GM18526 (cell line): ENCODE measurements around the gene ZNF597.

Experiments
- POLR2A ChIP-seq: IDR thresholded peaks from 3 replicates; pipeline ENCODE4 v1.6.1; 2011; ENCODE audit not compliant: insufficient read length; ENCODE audit errors: extremely low read depth

The ZNF597 gene

DNA sequence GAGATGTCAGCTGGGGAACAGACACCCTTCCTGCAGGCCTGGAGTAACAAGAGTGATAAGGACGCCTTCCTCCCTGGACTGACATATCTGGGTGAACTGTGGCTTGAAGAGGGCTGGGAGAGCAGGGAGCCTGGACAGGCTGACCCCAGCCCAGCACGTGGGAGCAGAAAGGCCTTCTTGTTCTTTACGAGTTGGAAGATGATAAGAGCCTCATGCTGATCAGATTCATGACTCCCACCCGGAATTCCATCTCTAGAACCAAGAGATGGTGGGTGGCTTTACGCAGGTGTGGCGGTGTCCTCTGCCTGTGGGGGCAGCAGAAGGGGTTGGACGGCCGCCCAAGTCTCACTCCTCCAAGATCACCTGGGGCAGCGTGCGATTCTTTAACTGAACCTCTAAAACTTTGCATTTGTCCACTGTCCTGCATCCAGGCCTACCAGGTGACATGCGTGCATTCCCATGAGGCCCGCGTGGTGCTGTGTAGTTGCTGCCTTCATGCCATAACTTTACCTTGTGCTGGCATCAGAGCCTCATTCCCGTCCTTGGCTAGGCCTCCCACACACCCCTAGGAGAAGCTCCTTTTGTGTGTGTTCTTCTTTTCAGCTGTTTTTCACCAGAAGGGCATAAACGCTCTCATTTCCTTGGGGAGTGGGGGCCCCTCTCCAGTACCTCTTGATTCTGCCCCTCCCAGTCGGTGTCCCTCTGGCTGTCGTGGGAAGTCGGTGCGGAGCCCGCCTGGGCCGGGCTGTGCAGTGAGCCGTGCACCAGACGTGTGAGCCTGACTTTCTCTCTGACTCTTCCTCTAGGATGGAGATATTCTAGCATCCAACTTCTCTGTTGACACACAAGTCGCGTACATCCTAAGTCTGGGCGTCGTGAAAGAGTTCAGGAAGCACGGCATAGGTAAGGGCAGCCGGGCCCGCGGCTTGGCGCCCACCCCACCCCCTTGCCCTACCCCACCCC, 38.7 kb upstream of the ZNF597 start:
- no peak for TF ChIP-seq POLR2A

DNA sequence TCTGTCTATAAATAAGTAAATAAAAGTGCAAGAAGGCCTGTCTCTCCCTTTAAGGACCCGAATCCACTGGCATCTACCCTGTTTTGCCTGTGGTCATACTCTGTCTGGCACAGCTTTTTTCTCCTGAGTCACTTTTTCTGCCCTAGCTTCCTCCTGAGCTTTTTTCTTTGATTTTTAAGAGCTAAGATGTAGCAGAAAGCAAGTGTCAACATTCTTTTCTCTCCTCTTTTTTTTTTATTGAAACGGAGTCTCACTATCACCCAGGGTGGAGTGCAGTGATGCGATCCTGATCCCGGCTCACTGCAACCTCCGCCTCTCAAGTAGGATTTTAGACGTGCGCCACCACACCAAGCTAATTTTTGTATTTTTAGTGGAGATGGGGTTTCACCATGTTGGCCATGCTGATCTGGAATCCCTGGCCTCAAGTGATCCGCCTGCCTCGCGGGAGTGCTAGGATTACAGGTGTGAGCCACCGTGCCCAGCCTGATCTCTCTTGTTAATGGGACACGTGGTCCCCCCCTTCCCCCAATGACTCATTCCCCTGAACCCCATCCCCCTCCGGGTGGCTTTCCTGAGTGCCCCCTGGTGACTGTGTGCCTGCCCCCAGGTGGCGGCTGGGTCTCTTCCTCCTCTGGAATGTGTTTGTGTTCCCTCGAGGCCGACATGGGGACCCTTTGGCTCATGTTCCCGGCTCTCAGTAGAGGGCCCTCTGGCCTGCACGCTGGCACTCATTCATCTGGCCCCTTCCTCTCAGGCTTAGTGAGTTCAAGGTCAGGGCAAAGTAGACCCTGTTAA, 37.8 kb upstream of the ZNF597 start:
- no peak for TF ChIP-seq POLR2A

DNA sequence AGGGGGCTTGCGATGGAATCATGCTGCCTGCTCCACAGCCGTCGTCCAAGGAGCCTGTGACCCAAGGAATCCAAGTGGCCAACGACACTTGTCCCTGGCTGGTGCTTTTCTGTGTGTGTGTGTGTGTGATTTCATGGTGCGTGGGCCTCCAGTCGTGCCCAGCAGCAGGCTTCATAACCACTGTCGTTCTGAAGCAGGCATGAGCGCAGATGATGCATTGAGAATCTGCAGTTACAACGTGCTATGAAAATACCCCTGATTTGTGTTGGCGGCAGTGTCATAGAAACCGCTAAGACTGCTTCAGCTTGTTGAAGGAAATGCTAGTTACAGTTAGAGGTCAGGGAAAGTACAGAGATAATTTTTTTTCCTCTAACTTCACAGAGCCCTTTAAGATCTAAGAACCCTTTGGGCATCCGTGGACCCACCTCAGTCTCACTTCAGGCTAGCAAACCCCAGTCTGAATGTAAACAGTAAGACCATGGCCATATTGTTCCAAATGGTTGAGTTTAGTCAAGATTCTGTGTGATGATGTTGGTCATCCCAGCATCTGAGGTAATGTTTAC, 36.4 kb upstream of the ZNF597 start:
- TF ChIP-seq POLR2A: no peak

DNA sequence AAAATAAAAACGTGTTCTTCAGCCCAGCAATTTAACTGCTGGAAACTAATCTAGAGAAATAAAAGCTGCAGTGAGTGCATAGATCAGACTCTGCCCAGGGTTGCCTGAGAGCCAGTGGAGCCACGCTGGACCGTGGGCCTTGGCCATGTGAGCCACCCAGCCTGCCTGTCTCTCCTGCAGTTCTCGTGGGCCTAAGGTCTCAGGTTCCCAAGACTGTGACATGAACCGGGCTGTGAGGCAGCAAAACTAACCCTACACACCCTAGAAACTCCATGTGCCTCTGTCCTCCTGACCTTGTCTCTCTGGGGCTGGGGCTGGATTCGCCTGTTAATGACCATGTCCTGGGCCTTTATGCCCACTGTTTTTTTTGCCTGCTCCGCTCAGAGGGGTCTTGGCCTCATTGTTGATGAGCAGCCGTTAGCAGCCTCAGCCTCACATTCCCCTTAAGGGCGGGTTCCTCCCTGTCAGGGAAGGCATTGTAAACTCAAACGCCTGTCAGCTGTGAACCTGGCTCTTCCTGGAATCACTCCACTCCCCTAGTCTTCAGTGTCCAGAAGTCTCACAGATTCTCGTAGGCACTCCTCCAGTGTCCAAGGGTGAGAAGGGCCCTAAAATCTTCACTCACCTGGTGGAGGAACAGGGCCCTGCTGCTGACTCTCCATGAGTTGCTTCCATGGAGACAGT, 35.1 kb upstream of the ZNF597 start:
- TF ChIP-seq POLR2A: no peak

DNA sequence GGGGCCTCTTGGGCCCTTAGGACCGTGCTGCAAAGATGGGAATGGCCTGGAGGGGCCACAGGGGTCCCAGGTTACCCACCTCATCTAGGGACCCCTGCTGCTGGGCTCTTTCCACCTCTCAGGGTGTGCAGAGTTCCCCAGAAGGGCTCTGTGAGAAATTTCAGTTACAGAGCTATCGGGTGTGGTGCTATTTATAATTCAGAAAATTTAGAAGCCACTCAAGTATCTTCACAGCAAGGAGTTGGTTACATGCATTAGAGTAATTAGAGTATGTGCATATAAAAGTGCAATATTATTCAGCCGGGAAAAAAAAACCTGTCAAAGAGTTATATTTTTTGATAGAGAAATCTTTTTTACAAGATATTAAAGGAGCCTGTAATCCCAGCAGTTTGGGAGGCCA, 33.1 kb upstream of the ZNF597 start:
- no peak for TF ChIP-seq POLR2A

DNA sequence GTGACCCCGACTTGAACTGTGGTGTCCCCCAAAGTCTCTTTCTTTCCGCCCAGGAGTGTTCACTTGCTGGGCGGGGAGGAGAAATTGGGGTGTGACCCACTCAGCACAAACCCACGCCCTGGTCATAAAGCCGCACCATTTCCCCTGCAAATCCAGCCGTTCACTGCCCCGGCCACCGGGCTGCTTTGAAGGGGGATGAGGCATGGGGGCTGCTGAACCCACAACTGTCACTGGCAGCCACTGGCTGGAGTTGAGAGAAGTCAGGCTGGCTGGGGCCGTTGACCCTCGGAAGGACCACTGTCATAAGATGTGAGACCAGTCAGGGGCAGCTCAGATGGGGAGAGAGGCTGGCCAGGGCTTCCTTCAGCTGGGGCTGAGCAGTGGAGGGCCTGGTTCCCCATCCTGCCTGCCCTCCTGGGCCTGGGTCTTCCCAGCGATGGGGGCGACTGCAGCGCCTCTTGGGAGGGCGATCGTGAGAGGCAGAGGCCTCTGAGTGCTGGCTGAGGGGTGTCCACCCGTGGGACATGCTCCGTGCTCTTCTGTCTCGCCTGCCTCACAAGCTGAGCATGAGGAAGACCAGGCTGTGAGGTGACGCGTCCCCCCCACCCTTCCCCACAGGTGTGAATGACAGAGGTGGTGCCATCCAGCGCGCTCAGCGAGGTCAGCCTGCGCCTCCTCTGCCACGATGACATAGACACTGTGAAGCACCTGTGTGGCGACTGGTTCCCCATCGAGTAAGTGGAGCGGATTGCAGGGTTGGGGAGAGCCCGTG, 32.5 kb upstream of the ZNF597 start:
- no peak for TF ChIP-seq POLR2A

DNA sequence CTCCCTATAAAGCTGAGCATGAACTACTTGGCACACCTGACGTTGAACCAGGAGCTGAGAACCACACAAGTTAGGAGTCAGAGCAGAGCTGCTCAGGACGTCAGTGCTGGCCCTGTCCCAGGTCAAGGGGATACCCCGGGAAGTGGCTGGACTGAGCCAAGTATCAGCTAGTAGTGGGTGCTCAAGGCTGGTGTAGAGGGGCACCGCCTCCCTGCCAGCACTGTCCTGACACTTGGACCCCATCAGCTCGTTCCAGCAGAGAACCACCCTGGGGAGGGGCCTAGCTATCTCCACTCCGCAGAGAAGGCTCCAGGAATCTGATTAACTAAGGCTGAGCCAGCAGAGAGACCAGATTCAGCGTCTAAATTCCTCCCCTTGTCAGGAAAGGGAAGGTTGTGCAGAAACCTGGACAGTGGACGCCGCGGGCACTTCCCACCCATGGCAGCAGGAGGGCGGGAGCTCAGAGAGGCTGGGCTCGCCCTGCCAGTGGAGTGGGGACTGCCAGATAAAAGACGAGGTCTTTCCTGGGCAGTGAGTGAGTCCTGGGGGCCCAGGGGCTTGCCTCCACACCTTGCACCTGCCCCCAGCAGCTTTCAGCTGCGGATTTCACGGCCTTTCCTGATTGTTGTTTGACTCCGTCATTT, 31.0 kb upstream of the ZNF597 start:
- TF ChIP-seq POLR2A: no peak

DNA sequence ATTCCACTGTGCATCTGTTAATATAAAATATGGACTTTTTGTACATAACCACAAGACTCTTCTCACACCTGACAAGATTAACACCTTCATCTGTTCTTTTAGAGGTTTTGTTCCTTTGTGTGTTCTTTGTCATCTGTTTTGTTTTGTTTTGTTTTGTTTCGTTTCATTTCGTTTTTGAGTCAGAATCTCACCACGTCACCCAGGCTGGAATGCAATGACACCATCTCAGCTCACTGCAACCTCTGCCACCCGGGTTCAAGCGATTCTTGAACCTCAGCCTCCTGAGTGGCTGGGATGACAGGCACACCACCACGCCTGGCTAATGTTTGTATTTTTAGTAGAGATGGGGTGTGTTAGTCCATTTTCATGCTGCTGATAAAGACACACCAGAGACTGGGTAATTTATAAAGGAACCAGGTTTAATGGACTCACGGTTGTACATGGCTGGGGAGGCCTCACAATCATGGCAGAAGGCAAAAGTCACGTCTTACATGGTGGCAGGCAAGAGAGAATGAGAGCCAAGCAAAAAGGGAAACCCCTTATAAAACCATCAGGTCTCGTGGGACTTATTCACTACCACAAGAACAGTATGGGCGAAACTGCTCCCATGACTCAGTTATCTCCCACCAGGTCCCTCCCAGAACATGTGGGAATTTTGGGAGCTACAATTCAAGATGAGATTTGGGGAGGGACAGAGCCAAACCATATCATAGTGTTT, 29.7 kb upstream of the ZNF597 start:
- TF ChIP-seq POLR2A: no peak

DNA sequence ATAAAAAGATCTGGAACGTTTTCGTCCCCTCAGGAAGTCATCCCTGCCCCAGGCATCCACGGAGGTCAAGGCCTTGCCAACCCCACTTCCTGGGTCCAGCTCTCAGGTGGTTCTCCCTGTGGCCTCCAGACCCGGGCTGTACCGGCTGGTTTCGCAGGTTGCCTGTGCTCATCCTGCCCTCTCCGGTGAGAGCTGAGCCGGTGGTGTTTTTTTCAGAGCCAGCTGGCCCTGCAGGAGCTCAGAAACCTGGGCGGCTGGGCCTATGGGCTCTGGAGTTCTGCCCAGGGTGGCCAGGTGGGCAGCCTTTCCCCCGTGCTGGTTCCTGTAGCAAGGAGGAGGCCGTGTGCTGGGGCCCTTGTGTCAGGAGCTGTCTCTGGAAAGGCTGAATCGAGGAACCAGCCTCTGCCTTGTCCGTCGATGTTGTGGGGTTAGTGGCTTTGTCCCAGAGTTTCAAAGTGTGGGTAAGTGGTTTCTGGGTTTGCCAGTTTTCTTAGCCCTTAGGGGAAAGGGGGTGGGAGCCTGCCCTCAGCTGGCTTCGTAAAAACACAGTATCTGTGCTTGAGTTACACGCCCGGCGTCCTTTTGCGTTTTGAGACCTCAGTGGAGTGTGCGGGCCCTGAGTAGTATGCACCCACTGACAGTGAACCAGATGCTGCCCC, 28.3 kb upstream of the ZNF597 start:
- no peak for TF ChIP-seq POLR2A

DNA sequence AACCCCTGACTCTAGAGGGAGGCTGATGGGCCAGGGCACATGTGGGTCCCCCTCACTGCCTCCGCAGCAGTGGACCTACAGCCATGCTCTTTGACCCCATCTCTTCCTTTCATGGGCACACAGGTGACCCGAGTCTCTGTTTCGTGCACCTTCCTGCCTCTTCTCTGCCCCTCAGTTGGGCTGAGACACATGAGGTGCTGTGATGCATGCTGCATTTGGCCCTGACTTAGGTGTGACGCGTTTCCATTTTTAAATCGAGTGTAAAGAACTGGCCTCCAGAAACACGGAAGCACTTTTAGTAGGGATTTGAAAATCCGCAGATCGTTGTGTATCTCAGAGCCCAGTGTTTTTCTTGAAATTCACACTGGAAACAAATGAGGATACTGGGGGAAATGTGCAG, 27.4 kb upstream of the ZNF597 start:
- TF ChIP-seq POLR2A: no peak

DNA sequence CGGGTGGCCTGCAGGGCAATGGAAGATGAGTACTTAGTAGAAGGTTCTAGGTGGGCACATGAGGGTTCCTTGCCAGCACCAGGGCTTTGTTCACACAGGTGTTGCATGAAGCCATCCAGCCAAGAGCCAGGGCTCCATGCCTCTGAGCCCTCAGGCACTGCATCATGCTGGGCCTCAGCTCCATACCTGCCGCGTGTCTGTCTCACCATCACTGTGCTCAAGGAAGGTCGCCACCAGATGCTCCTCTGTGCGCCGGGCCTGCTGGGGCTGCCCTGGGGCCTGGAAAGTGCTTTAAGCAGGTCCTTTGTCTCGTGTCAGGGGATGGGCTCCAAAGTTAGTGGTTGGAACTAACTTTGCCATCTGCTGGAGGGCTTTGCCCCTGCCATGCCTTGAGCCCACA, 26.4 kb upstream of the ZNF597 start:
- TF ChIP-seq POLR2A: no peak

DNA sequence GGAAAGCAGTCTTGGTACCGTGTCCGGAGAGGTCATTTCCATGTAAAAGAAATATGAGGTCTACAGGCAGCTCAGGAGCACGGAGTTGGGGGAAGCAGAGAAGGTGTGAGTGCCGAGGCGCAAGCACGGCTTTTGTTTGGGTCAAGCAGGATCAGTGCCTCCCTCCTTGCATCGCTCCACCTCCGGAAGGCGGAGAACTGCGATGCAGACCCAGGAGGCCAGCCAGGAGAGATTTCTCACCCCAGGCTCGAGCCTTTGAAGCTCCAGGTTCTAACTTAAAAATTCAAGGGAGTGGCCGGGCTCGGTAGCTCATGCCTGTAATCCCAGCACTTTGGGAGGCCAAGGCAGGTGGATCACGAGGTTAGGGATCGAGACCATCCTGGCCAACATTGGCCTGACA, 25.2 kb upstream of the ZNF597 start:
- TF ChIP-seq POLR2A: no peak

DNA sequence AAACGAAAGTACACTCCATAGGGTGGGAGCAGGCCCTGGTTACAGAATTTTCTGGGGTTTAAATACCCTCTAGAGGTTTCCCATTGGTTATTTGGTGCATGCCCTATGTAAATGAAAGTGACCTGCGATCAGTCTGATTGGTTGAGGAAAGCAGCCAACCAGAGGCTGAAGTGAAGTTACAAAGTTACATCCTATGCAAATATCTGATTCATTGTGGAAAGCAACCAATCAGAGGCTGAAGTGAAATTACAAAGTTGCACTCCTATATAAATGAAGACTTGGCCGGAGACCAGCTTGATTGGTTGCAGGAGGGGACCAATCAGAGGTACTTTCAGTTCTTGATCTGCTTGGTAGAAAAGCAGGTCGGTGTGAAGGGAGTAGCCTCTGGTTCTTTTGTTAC, 24.6 kb upstream of the ZNF597 start:
- no peak for TF ChIP-seq POLR2A

DNA sequence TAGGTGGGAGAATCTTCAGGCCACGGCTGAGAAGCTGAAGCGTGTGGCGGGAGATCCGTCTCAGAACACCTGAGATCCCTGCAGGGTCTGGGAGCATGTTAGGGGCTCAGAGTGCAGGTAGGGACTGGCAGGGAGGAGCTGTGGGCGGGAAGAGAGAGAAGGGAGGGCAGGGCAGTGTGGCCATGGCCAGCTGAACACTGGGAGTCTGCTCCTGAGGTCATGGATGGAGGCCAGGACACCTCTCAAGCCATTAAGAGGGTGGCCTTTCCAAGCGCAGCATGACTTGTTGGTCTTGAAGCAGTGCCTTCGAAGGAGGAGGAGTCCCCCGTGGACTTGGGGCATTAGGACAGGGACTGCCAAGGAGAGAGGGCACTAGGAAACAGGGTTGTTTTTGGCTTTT, 23.9 kb upstream of the ZNF597 start:
- no peak for TF ChIP-seq POLR2A
